Epithelial cell of esophagus (primary cell): ENCODE measurements around the gene B3GALNT1.
"Not testable (repeated sequence)": the region's sequence is repeated elsewhere in the genome, so short reads cannot be mapped to it uniquely, and the experiment has no call there.

Experiments
- DNase-seq: peaks from one replicate; pipeline ENCODE4 v3.0.0; 2010; ENCODE audit warnings: low read depth
- H3K4me3 ChIP-seq: 2 replicates; pipeline ENCODE4 v1.5.1; 2011; ENCODE audit warnings: mild to moderate bottlenecking, low read length, control low read depth
- CTCF ChIP-seq: IDR thresholded peaks from 2 replicates; pipeline ENCODE4 v1.5.1; 2011; ENCODE audit warnings: low read depth, mild to moderate bottlenecking, low read length, control low read depth, inconsistent platforms; ENCODE audit not compliant: insufficient read depth; ENCODE audit errors: missing control alignments

The B3GALNT1 gene

GRCh38 chr3:161050935-161051334 is 54.2 kb downstream of the B3GALNT1 start:
- no peak for DNase-seq
- TF ChIP-seq CTCF = no peak
- H3K4me3 ChIP-seq = no peak overlapping the region

DNA sequence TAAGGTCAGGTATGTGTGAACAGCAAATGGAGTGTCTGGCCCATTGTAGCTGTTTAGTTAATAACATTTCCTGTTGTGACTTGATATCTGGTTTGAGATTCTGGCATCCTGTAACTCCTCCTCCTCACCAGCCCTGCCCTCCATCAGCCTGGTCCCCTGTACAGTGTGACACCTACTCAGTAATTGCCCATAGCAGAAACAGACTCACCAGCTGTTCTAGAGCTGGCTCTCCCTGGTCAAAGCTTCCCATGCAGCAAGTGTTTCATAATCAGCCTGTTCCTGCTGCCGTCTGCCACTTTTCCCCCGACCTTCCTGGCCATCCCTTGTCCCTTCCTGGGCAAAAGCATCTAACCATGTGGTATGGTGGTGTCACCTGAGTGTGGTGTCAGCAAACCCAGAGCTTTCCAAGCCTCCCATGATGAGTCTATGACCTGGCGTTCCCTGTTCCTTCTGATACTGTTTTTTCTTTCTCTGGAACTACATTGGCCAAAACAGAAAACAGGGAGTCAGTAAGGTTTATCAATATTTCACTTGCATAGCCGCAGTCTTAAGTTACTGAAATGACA is 55.4 kb downstream of the B3GALNT1 start:
- no peak for TF ChIP-seq CTCF
- H3K4me3 ChIP-seq = no peak overlapping the region
- no peak for DNase-seq

DNA sequence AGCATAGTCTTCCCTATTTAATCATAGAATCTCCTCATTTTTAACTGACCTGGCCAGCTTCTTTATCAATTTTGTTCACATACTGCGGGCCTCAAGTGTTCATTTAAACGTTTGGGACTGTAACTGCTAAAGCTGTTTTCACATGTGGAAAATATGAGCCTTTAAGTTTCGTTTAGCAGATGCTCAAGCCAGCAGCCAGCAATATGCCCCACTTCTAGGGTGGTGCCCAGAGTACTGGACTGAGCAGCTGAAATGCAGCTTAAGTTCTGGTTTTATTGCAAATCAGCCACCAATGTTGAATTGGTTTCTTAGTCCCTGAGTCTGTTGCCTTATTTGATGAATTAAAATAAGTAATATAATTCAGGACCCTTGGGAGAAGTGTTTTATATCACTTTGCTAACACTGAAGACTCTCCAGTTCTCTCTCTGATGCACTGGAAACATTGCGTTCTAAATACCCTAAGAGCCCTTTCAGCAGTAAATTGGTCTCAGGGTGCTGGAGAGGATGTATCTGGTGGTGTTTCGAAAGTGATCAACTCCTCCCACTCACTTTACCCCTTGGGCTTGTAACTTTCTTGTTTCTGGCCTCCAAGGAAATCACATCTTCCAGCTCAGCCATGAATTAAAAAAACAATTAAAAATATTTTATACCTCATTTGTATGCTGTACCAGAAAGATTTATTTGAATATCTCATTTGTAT is 61.7 kb downstream of the B3GALNT1 start:
- TF ChIP-seq CTCF = no peak
- no peak overlapping the region for H3K4me3 ChIP-seq
- DNase-seq = no peak

DNA sequence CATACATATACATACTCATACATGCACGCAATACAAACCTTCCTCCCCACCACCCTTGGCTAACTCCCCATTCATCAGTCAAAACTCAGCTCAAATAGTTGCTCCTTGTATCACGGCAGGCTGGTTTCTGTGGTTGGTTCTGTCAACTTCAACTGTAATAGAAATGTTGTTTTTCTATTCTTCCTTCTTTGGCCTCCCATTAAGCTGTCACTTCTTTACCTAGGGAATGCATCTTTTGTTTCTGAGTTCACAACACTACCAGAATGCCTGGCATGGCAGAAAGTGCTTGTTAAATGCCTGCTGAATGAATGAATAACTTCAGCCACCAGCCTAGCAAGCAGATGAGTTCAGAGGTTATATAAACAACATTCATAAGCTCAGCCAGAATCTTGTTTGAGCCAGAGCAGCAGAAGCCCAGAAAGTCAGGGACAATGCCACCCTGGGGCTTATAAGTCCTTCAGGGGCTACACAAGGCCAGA is 63.1 kb downstream of the B3GALNT1 start:
- TF ChIP-seq CTCF = no peak
- no peak overlapping the region for H3K4me3 ChIP-seq
- no peak for DNase-seq

- TF ChIP-seq CTCF = no peak
- DNase-seq = no peak
- H3K4me3 ChIP-seq = no peak overlapping the region
These were observed 66.4 kb downstream of the B3GALNT1 start for GRCh38 chr3:161038725-161039124.

DNA sequence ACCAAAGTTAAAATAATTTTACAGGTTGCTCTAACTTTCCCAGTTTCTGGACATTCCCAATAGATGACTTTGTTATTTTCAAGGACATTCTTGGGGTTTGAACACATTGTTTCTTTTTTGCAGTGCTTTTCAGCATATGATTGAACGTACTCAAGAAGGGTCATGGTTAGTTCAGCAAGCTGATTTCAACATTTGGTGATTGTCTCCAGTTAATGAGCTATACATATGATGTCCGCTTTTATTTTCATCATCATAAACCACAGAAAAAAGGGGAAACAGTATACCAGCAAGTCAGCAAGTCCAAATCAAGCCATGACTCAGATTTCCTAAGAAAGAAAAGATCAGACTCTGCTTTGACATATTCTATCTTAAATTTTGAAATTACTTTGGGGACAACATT is 69.4 kb downstream of the B3GALNT1 start:
- no peak for TF ChIP-seq CTCF
- no peak overlapping the region for H3K4me3 ChIP-seq
- no peak for DNase-seq

GRCh38 chr3:161034913-161035550 is 70.1 kb downstream of the B3GALNT1 start:
- not testable (repeated sequence) for DNase-seq, H3K4me3 ChIP-seq
